Skeletal muscle tissue (tissue), 4 donors: ENCODE results near the gene KIF20A. TPM values are rescaled to one million over a fixed set of nuclear protein-coding genes. Genes with fewer than 3 reads are reported as not detected.
"Not testable (repeated sequence)": the region's sequence is repeated elsewhere in the genome, so short reads cannot be mapped to it uniquely, and the experiment has no call there.

Experiments
- H3K27ac ChIP-seq: one replicate; pipeline ENCODE4 v1.7.0; 2013; ENCODE audit warnings: mild to moderate bottlenecking, low read depth, low read length, inconsistent platforms
- H3K27me3 ChIP-seq, 3 donors: one replicate each; pipeline ENCODE4 v1.7.0; 2013; ENCODE audit warnings: low read length in 3 of 3; ENCODE audit not compliant: control insufficient read depth in 3 of 3, insufficient read depth in 3 of 3
- H3K36me3 ChIP-seq, 3 donors: one replicate each; pipeline ENCODE4 v1.7.0; 2013; ENCODE audit warnings: low read length in 3 of 3; ENCODE audit not compliant: control insufficient read depth in 3 of 3, insufficient read depth in 3 of 3
- H3K4me1 ChIP-seq, 3 donors: one replicate each; pipeline ENCODE4 v1.7.0; 2013; ENCODE audit warnings: low read length in 3 of 3, mild to moderate bottlenecking in 3 of 3; ENCODE audit not compliant: control insufficient read depth in 3 of 3, insufficient read depth in 3 of 3
- H3K4me3 ChIP-seq, 3 donors: one replicate each; pipeline ENCODE4 v1.7.0; 2013; ENCODE audit warnings: low read length in 3 of 3
- H3K9ac ChIP-seq, 3 donors: one replicate each; pipeline ENCODE4 v1.7.0; 2013; ENCODE audit warnings: low read length in 3 of 3, mild to moderate bottlenecking in 3 of 3, moderate library complexity in 2 of 3, low read depth in 1 of 3
- H3K9me3 ChIP-seq, 3 donors: one replicate each; pipeline ENCODE4 v1.7.0; 2013; ENCODE audit warnings: low read length in 3 of 3; ENCODE audit not compliant: control insufficient read depth in 3 of 3
- total RNA-seq: library from RNA; depleted of rRNA; stranded (reverse); fragments of >200 nt; gene quantifications from one replicate; pipeline ENCODE4 v1.2.3, GENCODE V29; 2014
- donor health status: Osteomylitis.

KIF20A gene
- total RNA-seq, 1 donor from 2014 or later = 8.9 TPM

- H3K27ac ChIP-seq, H3K4me1 ChIP-seq, H3K4me3 ChIP-seq, H3K27me3 ChIP-seq, H3K9me3 ChIP-seq, H3K9ac ChIP-seq: not testable (repeated sequence)
- peaks cover 27 to 44% (median 41%) of the 10 kb centered on the region in 3 donors for H3K36me3 ChIP-seq
These were observed 22.9 kb upstream of the KIF20A start for GRCh38 chr5:138155977-138156376.

GRCh38 chr5:138157626-138158025, 21.3 kb upstream of the KIF20A start:
- Histone ChIP-seq H3K9me3 (no peaks in the 10 kb centered on the region), H3K9ac (no peak overlapping the region), H3K36me3 (peaks cover 38 to 59% (median 58%) of the 10 kb centered on the region in 3 donors), H3K27ac (no peak overlapping the region), H3K4me3 (no peak overlapping the region), H3K4me1 (no peaks in the 10 kb centered on the region), H3K27me3 (no peaks in the 10 kb centered on the region)

GRCh38 chr5:138159666-138160065, 19.2 kb upstream of the KIF20A start:
- Histone ChIP-seq H3K4me3 (no peak overlapping the region), H3K4me1 (no peaks in the 10 kb centered on the region), H3K9me3 (no peaks in the 10 kb centered on the region), H3K27ac (no peak overlapping the region), H3K9ac (no peak overlapping the region), H3K27me3 (no peaks in the 10 kb centered on the region), H3K36me3 (peaks cover 58 to 79% (median 77%) of the 10 kb centered on the region in 3 donors)

GRCh38 chr5:138160706-138161105, 18.2 kb upstream of the KIF20A start:
- Histone ChIP-seq H3K27ac (no peak overlapping the region), H3K4me1 (no peaks in the 10 kb centered on the region), H3K36me3 (peaks cover 68 to 89% (median 88%) of the 10 kb centered on the region in 3 donors), H3K27me3 (no peaks in the 10 kb centered on the region), H3K9ac (no peak overlapping the region), H3K4me3 (no peak overlapping the region), H3K9me3 (no peaks in the 10 kb centered on the region)

GRCh38 chr5:138163721-138164120, 15.2 kb upstream of the KIF20A start:
- H3K4me3 ChIP-seq = no peak overlapping the region
- no peaks in the 10 kb centered on the region for H3K27me3 ChIP-seq
- no peaks in the 10 kb centered on the region for H3K4me1 ChIP-seq
- no peak overlapping the region for H3K9ac ChIP-seq
- no peak overlapping the region for H3K27ac ChIP-seq
- H3K9me3 ChIP-seq = no peaks in the 10 kb centered on the region
- H3K36me3 ChIP-seq = peaks cover 80 to 96% (median 95%) of the 10 kb centered on the region in 3 donors

GRCh38 chr5:138169124-138169523, 9.8 kb upstream of the KIF20A start:
- H3K4me3 ChIP-seq = no peak overlapping the region
- no peaks in the 10 kb centered on the region for H3K27me3 ChIP-seq
- no peaks in the 10 kb centered on the region for H3K9me3 ChIP-seq
- no peaks in the 10 kb centered on the region for H3K4me1 ChIP-seq
- peaks cover 67 to 91% (median 85%) of the 10 kb centered on the region in 3 donors for H3K36me3 ChIP-seq
- no peak overlapping the region for H3K9ac ChIP-seq
- no peak overlapping the region for H3K27ac ChIP-seq

- Histone ChIP-seq H3K36me3 (peaks cover 62 to 86% (median 78%) of the 10 kb centered on the region in 3 donors), H3K27me3 (no peaks in the 10 kb centered on the region), H3K9me3 (no peaks in the 10 kb centered on the region), H3K27ac (no peak overlapping the region), H3K4me3 (no peak overlapping the region), H3K4me1 (no peaks in the 10 kb centered on the region), H3K9ac (no peak overlapping the region)
These were observed 8.6 kb upstream of the KIF20A start for GRCh38 chr5:138170299-138170698.

- peaks cover 14 to 30% (median 19%) of the 10 kb centered on the region in 3 donors for H3K36me3 ChIP-seq
- H3K4me1 ChIP-seq = peaks cover 13 to 19% (median 14%) of the 10 kb centered on the region in 3 donors
- no peaks in the 10 kb centered on the region for H3K9me3 ChIP-seq
- peak overlapping the region; percentile 90 to 100 (median 91) for H3K4me3 ChIP-seq
- H3K27me3 ChIP-seq = no peaks in the 10 kb centered on the region
- H3K9ac ChIP-seq = peak overlapping the region; percentile 86 to 96 (median 93)
- H3K27ac ChIP-seq = peak overlapping the region; percentile 87
These were observed 884 bp upstream of the KIF20A start for GRCh38 chr5:138177941-138178515.

- Histone ChIP-seq H3K36me3 (peaks cover 11 to 21% (median 12%) of the 10 kb centered on the region in 3 donors), H3K4me1 (peaks cover 13 to 19% (median 14%) of the 10 kb centered on the region in 3 donors), H3K27me3 (no peaks in the 10 kb centered on the region), H3K27ac (no peak overlapping the region), H3K4me3 (peak overlapping the region; percentile 90 to 100 (median 91)), H3K9me3 (no peaks in the 10 kb centered on the region), H3K9ac (no peak overlapping the region)
These were observed 455 bp downstream of the KIF20A start for GRCh38 chr5:138179277-138179857.

- Histone ChIP-seq H3K27ac (no peak overlapping the region), H3K4me1 (peaks cover 13 to 19% (median 14%) of the 10 kb centered on the region in 3 donors), H3K9me3 (no peaks in the 10 kb centered on the region), H3K27me3 (no peaks in the 10 kb centered on the region), H3K36me3 (peaks cover 11 to 20% (median 13%) of the 10 kb centered on the region in 3 donors), H3K4me3 (no peak overlapping the region), H3K9ac (no peak overlapping the region)
These were observed 1.4 kb downstream of the KIF20A start for GRCh38 chr5:138180183-138180782.
